Adipocyte (in vitro differentiated cells): Measurements from ENCODE around the gene CEACAM21.

Experiments used
- DNase-seq: peaks from one replicate; pipeline ENCODE4 v3.0.0-alpha.2; 2015; ENCODE audit warnings: low read depth
- H3K27me3 ChIP-seq: replicated peaks from 2 replicates; pipeline ENCODE4 v1.7.0; 2013; ENCODE audit warnings: mild to moderate bottlenecking, low read length, moderate library complexity; ENCODE audit not compliant: control insufficient read depth, insufficient read depth
- H3K36me3 ChIP-seq: 2 replicates; pipeline ENCODE4 v1.7.0; 2013; ENCODE audit warnings: low read length, mild to moderate bottlenecking, moderate library complexity; ENCODE audit not compliant: control insufficient read depth, insufficient read depth, severe bottlenecking
- H3K4me1 ChIP-seq: 2 replicates; pipeline ENCODE4 v1.7.0; 2013; ENCODE audit warnings: mild to moderate bottlenecking, low read length, moderate library complexity; ENCODE audit not compliant: control insufficient read depth, insufficient read depth
- H3K4me3 ChIP-seq: 2 replicates; pipeline ENCODE4 v1.7.0; 2013; ENCODE audit warnings: mild to moderate bottlenecking, low read length, moderate library complexity
- H3K9ac ChIP-seq: 2 replicates; pipeline ENCODE4 v1.7.0; 2013; ENCODE audit warnings: mild to moderate bottlenecking, low read length, moderate library complexity
- H3K9me3 ChIP-seq: 2 replicates; pipeline ENCODE4 v1.7.0; 2013; ENCODE audit warnings: mild to moderate bottlenecking, low read length, moderate library complexity; ENCODE audit not compliant: control insufficient read depth

CEACAM21 gene

GRCh38 chr19:41623360-41623759, 47.4 kb downstream of the CEACAM21 start:
- no peaks in the 10 kb centered on the region for H3K4me1 ChIP-seq
- H3K4me3 ChIP-seq = no peak overlapping the region
- H3K27me3 ChIP-seq = peaks cover 9% of the 10 kb centered on the region
- no peaks in the 10 kb centered on the region for H3K36me3 ChIP-seq
- no peak overlapping the region for H3K9ac ChIP-seq
- DNase-seq = no peak
- no peaks in the 10 kb centered on the region for H3K9me3 ChIP-seq

GRCh38 chr19:41624515-41624914, 48.5 kb downstream of the CEACAM21 start:
- Histone ChIP-seq H3K9me3 (no peaks in the 10 kb centered on the region), H3K9ac (no peak overlapping the region), H3K4me1 (no peaks in the 10 kb centered on the region), H3K27me3 (peaks cover 8% of the 10 kb centered on the region), H3K4me3 (no peak overlapping the region), H3K36me3 (no peaks in the 10 kb centered on the region)
- DNase-seq = no peak

- no peak for DNase-seq
- Histone ChIP-seq H3K9me3 (no peaks in the 10 kb centered on the region), H3K27me3 (peaks cover 8% of the 10 kb centered on the region), H3K4me1 (no peaks in the 10 kb centered on the region), H3K9ac (no peak overlapping the region), H3K4me3 (no peak overlapping the region), H3K36me3 (no peaks in the 10 kb centered on the region)
Measured at GRCh38 chr19:41624937-41625336, 49.0 kb downstream of the CEACAM21 start.

- Histone ChIP-seq H3K9me3 (peaks cover 6% of the 10 kb centered on the region), H3K4me1 (no peaks in the 10 kb centered on the region), H3K36me3 (no peaks in the 10 kb centered on the region), H3K27me3 (peaks cover 8% of the 10 kb centered on the region), H3K4me3 (no peak overlapping the region), H3K9ac (no peak overlapping the region)
- no peak for DNase-seq
Measured at GRCh38 chr19:41626278-41626677, 50.3 kb downstream of the CEACAM21 start.

GRCh38 chr19:41626877-41627276, 50.9 kb downstream of the CEACAM21 start, which contains the start of gene CEACAM4:
CEACAM4 (minus strand) TSS chr19:41627074; CDS start chr19:41626963, 111 bp downstream.
- Histone ChIP-seq H3K27me3 (peaks cover 8% of the 10 kb centered on the region), H3K4me1 (no peaks in the 10 kb centered on the region), H3K9me3 (peaks cover 6% of the 10 kb centered on the region), H3K4me3 (no peak within 1 kb of the TSS), H3K36me3 (no peaks in the 10 kb centered on the region), H3K9ac (no peak within 1 kb of the TSS)
- no peak for DNase-seq

- Histone ChIP-seq H3K9ac (no peak overlapping the region), H3K4me1 (no peaks in the 10 kb centered on the region), H3K27me3 (peaks cover 8% of the 10 kb centered on the region), H3K4me3 (no peak overlapping the region), H3K9me3 (peaks cover 6% of the 10 kb centered on the region), H3K36me3 (no peaks in the 10 kb centered on the region)
- no peak for DNase-seq
Measured at GRCh38 chr19:41627966-41628675, 52.2 kb downstream of the CEACAM21 start.
